HG03139 (cell line): ENCODE measurements around the gene BACH2.
A peak's percentile ranks its signal among the peaks of the same experiment; 100 is the strongest.

Experiments
- ATAC-seq: cut with Tn5 transposase; IDR thresholded peaks from one replicate; pipeline ENCODE4 v1.9.1; 2021; ENCODE audit not compliant: unreplicated experiment

Gene BACH2

DNA sequence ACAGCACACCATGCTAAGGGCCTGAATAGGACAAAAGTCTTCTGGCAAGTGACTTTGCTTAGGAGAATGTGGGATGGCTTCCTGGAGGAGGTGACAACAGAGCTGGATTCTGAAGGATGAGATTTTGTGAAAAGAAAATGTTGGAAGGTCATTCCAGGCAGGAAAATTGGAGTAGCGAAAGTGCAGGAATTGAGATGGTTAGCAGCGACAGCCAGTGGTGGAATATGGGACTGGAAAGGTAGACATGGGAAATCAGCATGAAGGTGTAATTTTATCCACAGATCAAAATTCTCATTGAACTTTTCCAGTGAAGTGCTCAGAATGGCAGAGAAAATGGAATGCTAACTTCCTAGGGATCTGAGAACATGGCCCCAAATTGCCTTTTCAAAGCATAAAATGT is 5.7 kb upstream of the BACH2 start:
- ATAC-seq, result no peak

- ATAC-seq, result no peak
These were observed 5.2 kb upstream of the BACH2 start for GRCh38 chr6:90301816-90302215.

- ATAC-seq, result no peak
These were observed 1.9 kb upstream of the BACH2 start for GRCh38 chr6:90298459-90299053.

DNA sequence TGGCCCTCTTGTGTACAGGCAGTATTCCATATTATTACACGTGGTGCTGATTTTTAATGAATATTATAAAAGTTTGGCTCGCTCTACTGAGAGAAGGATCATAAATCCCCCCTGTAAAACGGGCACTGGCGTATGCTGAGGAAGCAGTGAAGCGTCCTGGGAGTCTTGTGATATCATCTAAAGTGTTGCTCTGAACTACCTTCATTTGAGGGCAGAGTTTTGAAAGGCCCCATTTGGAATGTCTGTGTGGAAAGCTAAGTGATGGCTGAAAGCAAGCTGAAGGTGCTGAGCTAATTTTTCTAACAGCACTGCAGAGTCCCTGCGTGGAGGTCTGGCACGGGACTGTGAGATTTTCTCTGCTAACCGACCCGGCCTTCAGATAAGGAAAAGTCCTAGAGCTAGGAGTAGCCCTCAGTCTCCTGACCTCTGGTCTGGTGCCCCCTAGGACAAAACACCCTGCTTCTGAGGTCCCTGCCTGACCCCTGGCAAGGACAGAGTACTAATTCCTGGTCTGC is 1.3 kb upstream of the BACH2 start:
- ATAC-seq, result no peak

- ATAC-seq, result no peak
These were observed 648 bp upstream of the BACH2 start for GRCh38 chr6:90297115-90297866.

GRCh38 chr6:90295854-90296340 is 746 bp downstream of the BACH2 start:
- ATAC-seq, result peak; percentile 40

DNA sequence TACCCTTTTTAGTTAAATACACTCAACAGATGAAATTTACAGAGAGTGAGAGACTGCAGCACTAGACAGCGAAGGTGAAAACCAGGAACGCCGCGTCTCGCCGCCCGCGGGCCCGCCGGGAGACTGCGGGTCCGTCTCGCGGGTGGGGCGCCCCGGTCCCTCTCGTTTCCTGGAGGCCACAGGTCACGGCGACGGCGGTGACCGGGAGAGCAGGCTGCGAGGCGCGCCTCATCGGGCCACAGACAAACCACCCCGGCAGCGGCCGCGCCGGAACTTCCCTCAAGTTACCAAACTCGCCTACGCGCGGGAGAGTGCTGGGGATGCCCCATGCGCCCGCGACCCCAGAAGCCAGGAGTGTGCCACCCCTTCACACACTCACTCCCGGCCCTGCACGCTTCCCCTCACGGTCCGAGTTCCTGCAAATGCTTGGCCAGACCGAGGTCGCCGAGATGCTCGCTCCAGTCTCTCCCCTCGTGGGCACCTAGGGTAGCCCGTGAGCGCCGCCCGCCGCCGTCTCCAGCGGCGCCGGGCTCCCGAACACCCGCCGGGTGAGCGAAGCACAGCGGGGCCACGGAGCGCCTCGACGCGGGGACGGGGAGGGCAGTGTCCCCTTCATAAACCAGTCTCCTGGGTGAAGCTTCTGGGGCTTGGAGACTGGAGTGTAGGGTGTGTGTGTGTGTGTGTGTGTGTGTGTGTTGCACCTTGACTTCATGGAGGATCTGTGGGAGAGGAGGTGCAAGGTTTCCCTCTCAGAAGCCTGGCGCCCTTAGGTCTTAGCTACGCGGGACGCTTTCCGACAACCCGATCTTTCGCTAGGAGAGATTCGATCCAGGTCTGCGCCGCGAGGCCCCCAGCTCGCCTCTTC is 1.4 kb downstream of the BACH2 start:
- ATAC-seq, result no peak

DNA sequence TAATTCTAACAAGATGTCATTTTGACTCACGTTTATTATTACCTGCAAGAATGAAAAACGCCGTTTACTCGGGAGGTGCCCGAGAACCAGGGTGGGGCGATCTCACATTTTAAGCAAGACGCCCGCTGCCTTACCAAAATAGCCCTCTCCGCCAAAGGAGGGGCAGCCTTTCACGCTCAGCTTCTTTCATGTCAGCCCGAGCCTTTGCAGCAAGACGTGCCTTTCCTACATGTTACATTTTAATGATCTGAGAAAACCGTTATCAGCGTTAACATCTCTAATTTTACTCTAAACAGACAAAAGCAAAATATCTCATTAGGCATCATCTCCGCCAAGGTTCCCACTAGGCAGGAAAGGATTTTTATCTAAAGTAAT is 2.0 kb downstream of the BACH2 start:
- ATAC-seq, result no peak

DNA sequence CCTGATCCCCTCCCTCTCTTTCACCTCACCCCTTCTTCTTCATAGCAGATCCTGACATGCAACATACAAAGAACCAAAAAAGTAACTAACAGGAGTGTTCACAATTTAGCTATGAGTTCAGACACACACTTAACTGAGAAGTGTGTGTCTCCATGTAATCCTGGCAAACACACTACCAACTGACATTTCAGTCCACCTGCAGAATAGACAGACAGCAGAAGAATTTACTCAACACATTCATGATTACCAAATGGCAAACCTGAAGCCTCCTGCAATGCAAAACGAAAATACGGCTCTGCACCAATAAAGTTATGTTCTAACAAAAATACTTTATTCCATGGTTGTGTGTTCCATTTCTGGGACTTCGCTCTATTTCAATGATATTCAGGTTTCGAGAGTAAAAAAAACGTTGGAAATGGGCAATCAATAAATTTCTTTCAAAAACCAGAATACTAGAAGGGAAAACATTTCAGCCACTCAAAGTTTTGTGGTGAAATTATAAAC is 2.6 kb downstream of the BACH2 start:
- no peak for ATAC-seq

DNA sequence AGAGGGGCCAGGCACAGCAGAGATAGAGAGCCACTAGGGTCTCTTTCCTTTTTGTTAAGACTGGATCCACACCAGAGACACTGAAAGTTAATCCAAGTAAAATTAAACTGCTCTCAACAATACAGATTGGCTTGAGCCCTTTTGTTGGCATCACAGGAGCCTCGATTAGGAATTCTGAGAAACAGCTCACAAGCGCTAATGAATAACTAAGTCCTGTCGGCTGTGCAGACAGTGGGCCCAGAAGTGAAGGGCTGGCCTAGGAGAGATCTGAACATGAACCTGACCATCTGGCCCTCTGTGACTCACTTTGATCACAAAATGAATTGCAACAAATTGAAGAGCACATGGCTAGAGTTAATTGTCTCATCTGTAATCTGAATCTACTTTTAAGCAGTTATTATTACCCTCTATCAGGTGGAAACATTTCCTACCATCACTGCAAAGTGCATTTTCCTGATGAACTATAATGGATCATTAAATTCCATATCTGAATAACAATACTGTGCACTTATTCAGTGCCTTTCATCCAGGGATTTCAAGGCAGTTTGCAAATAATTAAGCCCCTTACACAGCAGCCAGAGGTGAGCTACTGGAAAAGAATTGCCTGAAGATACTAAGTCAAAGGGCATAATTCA is 3.2 kb downstream of the BACH2 start:
- no peak for ATAC-seq

GRCh38 chr6:90291565-90291964 is 5.1 kb downstream of the BACH2 start:
- ATAC-seq, result no peak

- ATAC-seq, result no peak
These were observed 5.7 kb downstream of the BACH2 start for GRCh38 chr6:90290811-90291420.

DNA sequence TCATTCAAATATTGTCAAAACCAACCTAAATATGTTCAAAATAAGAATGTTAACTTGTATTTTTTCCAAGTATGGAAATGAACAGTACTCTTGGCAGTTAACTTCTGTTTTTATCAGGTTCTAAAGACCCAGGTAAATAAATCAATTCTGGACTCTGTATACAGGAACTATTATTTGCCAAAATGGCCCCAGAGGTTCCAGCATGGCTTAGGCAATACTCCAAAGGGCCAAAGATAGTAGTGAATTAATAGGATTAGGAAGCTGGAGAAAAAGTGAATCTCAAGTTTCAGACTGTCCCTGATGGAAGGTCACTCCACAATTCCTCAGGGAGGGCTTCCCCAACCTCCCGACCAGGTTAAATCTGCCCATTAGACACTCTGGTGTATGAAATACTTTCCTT is 6.7 kb downstream of the BACH2 start:
- no peak for ATAC-seq

DNA sequence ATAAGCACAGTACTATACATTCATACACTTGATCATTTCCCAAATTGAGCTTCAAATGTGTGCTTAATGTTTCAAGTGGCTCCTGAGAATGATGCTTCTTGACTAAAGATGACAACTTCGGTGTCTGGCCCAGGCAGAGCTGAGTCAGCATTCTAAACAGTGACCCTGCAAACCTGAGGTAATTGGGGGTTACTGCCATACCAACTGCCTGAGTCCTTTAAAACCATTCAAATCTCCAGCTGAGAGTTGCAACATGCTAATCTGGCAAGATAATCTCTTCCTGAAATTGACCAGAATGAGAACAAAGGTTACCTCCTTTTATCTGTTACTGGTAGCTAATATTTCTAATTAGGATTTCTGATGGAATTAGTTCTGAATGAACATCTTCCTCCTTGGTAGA is 8.2 kb downstream of the BACH2 start:
- ATAC-seq, result no peak

DNA sequence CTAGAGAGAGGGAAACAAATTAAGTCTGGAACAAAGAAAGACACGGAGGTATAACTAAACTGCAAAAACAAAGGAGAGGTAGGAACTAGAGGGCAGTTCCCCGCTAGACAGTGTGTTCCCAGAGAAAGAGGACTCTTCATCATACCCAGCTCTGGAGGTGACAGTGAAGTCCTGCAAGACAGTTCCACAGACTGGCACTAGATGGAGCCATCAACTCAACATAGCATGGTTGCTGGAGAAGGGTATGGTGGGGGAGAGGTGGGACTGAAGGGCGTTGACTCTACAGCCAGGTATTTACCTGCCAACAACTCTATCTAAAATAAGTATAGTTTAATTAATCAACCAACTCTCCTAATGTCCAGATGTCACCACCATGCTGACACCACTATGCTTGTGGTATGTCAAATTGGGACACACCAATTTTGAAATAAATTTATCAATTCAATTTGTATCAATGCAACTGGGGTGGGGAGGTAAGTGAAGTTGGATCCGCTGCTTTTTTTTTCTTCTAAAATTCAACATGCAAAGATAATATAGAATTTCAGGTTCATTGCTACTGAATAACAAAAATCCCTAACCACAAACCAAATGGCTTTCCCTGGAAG is 9.7 kb downstream of the BACH2 start:
- no peak for ATAC-seq

DNA sequence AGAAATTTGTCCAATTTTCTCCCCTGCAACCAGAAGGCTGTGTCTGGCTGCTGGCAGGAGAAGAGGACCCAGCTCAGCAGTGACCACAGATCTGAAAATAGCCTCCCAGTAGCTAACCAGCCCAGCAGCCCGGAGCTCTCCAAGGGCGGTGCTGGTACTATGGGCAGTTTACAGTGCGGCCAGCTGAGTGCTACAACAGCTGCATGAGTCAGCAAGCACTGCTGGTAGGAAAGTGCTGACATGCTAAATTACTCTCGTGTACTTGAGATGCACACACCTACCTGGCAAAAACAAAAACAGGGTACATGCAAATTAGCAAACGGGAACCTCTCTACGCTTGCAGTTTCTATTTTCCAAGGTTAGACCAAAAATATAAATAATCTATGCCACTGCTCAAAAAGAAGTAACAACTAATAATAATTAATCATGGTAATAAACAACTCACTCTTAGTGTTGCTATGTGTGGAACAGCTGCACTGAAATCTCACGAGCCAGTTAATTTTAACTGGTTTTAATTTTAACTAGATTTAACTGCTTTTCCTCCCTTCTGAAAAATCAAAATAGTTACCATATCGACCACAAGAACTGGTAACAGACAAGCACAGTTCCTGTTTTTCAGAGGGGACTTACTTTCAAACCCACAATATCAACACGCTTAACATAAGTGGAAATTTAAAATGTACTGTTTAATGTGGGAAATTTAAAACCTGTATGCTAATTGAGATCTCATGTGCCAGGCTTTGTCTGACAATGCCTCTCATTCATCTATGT is 10.8 kb downstream of the BACH2 start:
- ATAC-seq, result peak; percentile 80

- peak; percentile 21 for ATAC-seq
These were observed 11.6 kb downstream of the BACH2 start for GRCh38 chr6:90285042-90285481.

GRCh38 chr6:90284236-90285041 is 12.2 kb downstream of the BACH2 start:
- ATAC-seq, result peak; percentile 56
